ENCODE data around the gene HOXD12. TPM values are rescaled to one million over a fixed set of nuclear protein-coding genes. Genes with fewer than 3 reads are reported as not detected.

HOXD12 gene
- total RNA-seq, 3 donors from 2014 or later (not counting 1 experiment from before 2014, with no cell fraction given) = not detected

DNA sequence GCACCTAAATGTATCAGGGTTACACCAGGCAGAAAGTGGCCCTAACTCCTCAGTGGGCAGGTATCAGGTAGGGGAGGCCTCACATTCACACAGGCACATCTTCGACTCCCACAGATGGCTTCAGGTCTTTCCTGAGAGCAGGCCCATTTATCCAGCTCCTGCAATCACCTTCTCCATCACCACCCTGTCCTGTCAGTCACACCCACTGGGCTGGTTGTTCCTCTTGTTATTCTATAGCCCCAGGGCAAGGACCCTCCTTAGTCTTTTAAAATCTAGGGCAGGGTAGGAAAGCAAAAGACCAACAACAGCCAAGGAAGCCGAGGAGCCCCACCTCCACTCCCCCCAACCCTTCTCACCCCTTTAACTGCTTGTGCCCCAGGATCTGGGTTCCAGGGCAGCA is 42.7 kb downstream of the HOXD12 start:
- 89% methylated on average over 2 of the region's 2 CpGs for WGBS (ENCODE audit: insufficient coverage)
- H3K36me3 Mint-ChIP-seq = peaks cover 29% of the 10 kb centered on the region
- intact Hi-C loops (cut with micrococcal nuclease) = no loop called here

DNA sequence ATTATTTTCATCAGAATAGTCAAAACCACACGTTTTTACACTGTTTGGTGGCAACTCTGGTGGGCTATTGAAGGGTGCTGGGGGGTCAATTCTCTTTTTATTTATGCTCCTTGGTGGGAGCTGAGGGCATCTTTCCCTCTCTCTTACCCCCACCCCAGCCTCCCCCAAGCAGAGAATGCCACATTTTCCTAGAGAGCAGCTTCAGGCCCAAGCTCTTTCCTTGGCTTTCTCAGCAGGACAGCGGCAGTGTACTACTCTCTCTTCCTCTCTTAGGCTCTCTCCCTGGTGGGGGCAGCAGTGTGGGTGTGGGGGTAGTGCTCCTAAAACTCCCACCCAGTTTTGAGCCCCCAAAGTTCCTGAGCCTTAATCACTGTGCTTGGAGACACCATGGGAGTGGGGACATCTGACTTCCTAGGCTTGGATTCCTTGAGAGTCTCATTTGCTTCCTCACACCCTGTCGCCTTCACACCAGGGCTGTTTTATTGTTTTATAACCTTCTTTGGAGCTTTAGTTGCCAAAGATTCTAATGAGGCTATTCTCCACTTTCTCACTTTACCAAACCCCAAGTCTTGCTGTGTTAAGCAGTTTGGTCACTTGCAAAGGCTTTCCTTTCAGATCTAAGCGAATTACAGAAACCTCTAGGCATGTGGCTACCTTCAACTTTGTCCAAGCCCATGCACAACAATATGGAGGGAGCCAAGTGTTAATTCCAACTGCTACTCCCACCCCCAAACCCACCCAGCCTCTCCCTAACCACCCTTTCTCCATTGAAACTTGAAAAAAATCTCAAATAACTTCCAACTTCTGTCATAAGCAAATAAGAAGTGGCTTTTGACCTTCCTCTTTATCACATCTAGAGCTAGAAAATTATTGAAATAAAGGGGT is 45.7 kb downstream of the HOXD12 start:
- no peak for ATAC-seq
- Mint-ChIP-seq H3K4me1 (peaks cover 0 to 10% of the 10 kb centered on the region in 2 donors), H3K36me3 (peaks cover 8% of the 10 kb centered on the region), H3K27ac (no peak overlapping the region), H3K4me3 (no peak overlapping the region), H3K27me3 (ENCODE audit: low read depth in 2 of 2) (peaks cover 67 to 85% of the 10 kb centered on the region in 2 donors), H3K9me3 (peaks cover 0 to 2% of the 10 kb centered on the region in 2 donors)
- H3K4me3 ChIP-seq (ENCODE audit: low read length) = no peak overlapping the region
- peaks cover 7% of the 10 kb centered on the region for H3K4me1 ChIP-seq (ENCODE audit: control insufficient read depth, insufficient read depth, low read length)
- H3K36me3 ChIP-seq (ENCODE audit: control insufficient read depth, insufficient read depth, low read length) = no peaks in the 10 kb centered on the region
- no peak overlapping the region for H3K27ac ChIP-seq (ENCODE audit: low read length)
- no peak for DNase-seq
- WGBS (ENCODE audit: insufficient coverage) = 34% methylated on average over 2 of the region's 4 CpGs
- TF ChIP-seq, protein P1, sequence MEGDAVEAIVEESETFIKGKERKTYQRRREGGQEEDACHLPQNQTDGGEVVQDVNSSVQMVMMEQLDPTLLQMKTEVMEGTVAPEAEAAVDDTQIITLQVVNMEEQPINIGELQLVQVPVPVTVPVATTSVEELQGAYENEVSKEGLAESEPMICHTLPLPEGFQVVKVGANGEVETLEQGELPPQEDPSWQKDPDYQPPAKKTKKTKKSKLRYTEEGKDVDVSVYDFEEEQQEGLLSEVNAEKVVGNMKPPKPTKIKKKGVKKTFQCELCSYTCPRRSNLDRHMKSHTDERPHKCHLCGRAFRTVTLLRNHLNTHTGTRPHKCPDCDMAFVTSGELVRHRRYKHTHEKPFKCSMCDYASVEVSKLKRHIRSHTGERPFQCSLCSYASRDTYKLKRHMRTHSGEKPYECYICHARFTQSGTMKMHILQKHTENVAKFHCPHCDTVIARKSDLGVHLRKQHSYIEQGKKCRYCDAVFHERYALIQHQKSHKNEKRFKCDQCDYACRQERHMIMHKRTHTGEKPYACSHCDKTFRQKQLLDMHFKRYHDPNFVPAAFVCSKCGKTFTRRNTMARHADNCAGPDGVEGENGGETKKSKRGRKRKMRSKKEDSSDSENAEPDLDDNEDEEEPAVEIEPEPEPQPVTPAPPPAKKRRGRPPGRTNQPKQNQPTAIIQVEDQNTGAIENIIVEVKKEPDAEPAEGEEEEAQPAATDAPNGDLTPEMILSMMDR (IDR thresholded peaks at IDR 0.05) = no peak
- peaks cover 5% of the 10 kb centered on the region for H3K9me3 ChIP-seq (ENCODE audit: control insufficient read depth, insufficient read depth, low read length)
- intact Hi-C loops (cut with micrococcal nuclease) = no loop called here
- peaks cover 61% of the 10 kb centered on the region for H3K27me3 ChIP-seq (ENCODE audit: control insufficient read depth, insufficient read depth, low read length)

More for the DNA sequence above, 42.7 kb downstream of the HOXD12 start:
- Histone ChIP-seq H3K4me3 (ENCODE audit: low read length) (no peak overlapping the region), H3K4me1 (ENCODE audit: control insufficient read depth, insufficient read depth, low read length) (peaks cover 17% of the 10 kb centered on the region), H3K36me3 (ENCODE audit: control insufficient read depth, insufficient read depth, low read length) (no peaks in the 10 kb centered on the region), H3K27ac (ENCODE audit: low read length) (no peak overlapping the region), H3K27me3 (ENCODE audit: control insufficient read depth, insufficient read depth, low read length) (peaks cover 66% of the 10 kb centered on the region), H3K9me3 (ENCODE audit: control insufficient read depth, insufficient read depth, low read length) (peaks cover 20% of the 10 kb centered on the region)
- TF ChIP-seq, protein P1 (IDR thresholded peaks at IDR 0.05) = no peak
- Mint-ChIP-seq H3K9me3 (peaks cover 2 to 8% of the 10 kb centered on the region in 2 donors), H3K4me1 (peaks cover 14 to 20% of the 10 kb centered on the region in 2 donors), H3K27me3 (ENCODE audit: low read depth in 2 of 2) (peaks cover 73 to 84% of the 10 kb centered on the region in 2 donors), H3K4me3 (no peak overlapping the region), H3K27ac (no peak overlapping the region)
- DNase-seq (no peak), ATAC-seq (no peak)

DNA sequence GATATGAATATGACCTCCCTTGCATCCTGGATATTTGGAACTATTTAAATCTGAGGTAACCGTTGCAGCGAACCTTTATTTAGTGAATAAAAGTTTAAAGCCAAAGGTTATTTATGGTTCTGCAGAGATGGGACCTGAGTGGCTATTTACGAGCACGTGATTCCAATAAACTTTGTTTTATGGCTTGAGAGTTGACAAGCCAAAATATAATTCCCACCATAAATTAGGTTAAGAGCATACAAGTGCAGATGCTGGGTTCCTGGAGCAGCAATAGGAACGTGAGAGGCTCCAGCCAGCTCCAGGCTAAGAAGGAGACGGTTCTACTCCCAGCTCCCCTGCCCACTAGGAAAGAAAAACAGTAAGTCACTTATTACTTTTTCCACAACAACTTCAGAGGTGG is 46.5 kb downstream of the HOXD12 start:
- Mint-ChIP-seq H3K27ac (no peak overlapping the region), H3K4me1 (peaks cover 0 to 10% of the 10 kb centered on the region in 2 donors), H3K27me3 (ENCODE audit: low read depth in 2 of 2) (peaks cover 70 to 87% of the 10 kb centered on the region in 2 donors), H3K9me3 (peaks cover 0 to 2% of the 10 kb centered on the region in 2 donors), H3K4me3 (no peak overlapping the region), H3K36me3 (peaks cover 7% of the 10 kb centered on the region)
- 22% methylated on average over 5 of the region's 6 CpGs for WGBS (ENCODE audit: insufficient coverage)
- intact Hi-C loops (cut with micrococcal nuclease) = no loop called here
- no peak for DNase-seq
- TF ChIP-seq, protein P1 (IDR thresholded peaks at IDR 0.05) = no peak
- Histone ChIP-seq H3K36me3 (ENCODE audit: control insufficient read depth, insufficient read depth, low read length) (no peaks in the 10 kb centered on the region), H3K4me3 (ENCODE audit: low read length) (no peak overlapping the region), H3K27ac (ENCODE audit: low read length) (no peak overlapping the region), H3K27me3 (ENCODE audit: control insufficient read depth, insufficient read depth, low read length) (peaks cover 61% of the 10 kb centered on the region), H3K9me3 (ENCODE audit: control insufficient read depth, insufficient read depth, low read length) (no peaks in the 10 kb centered on the region), H3K4me1 (ENCODE audit: control insufficient read depth, insufficient read depth, low read length) (no peaks in the 10 kb centered on the region)
- ATAC-seq = no peak
